Esophagus squamous epithelium (tissue), 4 donors: Measurements from ENCODE around the gene WIZ.

Experiments used
- POLR2A ChIP-seq, 4 donors: fragments of 450-650 bp; IDR thresholded peaks; one replicate each; pipeline ENCODE4 v1.6.1; 2017; ENCODE audit warnings: antibody characterized with exemption in 4 of 4, mild to moderate bottlenecking in 4 of 4, moderate library complexity in 3 of 4
- TF ChIP-seq, protein P1 (sequence below), 6 experiments: fragments of 450-650 bp in 4 of 6; fragments of 200-600 bp in 2 of 6; sonication (generic) in 2 of 6; IDR thresholded peaks; one replicate each; pipeline ENCODE4 v1.5.1; 2016 to 2019; ENCODE audit warnings: antibody characterized with exemption in 6 of 6, mild to moderate bottlenecking in 4 of 6, moderate library complexity in 4 of 6

- TF ChIP-seq, protein P1, sequence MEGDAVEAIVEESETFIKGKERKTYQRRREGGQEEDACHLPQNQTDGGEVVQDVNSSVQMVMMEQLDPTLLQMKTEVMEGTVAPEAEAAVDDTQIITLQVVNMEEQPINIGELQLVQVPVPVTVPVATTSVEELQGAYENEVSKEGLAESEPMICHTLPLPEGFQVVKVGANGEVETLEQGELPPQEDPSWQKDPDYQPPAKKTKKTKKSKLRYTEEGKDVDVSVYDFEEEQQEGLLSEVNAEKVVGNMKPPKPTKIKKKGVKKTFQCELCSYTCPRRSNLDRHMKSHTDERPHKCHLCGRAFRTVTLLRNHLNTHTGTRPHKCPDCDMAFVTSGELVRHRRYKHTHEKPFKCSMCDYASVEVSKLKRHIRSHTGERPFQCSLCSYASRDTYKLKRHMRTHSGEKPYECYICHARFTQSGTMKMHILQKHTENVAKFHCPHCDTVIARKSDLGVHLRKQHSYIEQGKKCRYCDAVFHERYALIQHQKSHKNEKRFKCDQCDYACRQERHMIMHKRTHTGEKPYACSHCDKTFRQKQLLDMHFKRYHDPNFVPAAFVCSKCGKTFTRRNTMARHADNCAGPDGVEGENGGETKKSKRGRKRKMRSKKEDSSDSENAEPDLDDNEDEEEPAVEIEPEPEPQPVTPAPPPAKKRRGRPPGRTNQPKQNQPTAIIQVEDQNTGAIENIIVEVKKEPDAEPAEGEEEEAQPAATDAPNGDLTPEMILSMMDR (IDR thresholded peaks at IDR 0.05), result no peak
- no peak for TF ChIP-seq POLR2A (IDR thresholded peaks at IDR 0.05)
These were observed 26.6 kb upstream of the WIZ start for GRCh38 chr19:15476325-15476724.
